Coronary artery (tissue), 2 donors: ENCODE results near the gene MORC2.

Experiments used
- DNase-seq: peaks from one replicate; pipeline ENCODE4 v3.0.0-alpha.2; 2017; ENCODE audit warnings: low spot score
- H3K27ac ChIP-seq, 2 donors: fragments of 200-600 bp; sonication (generic); one replicate each; pipeline ENCODE4 v1.5.1; 2016 to 2019
- H3K4me3 ChIP-seq: fragments of 200-600 bp; sonication (generic); 2 replicates; pipeline ENCODE4 v1.5.1; 2016; ENCODE audit warnings: mild to moderate bottlenecking, moderate library complexity
- CTCF ChIP-seq: fragments of 200-600 bp; sonication (generic); IDR thresholded peaks from one replicate; pipeline ENCODE4 v1.5.1; 2019; ENCODE audit warnings: antibody characterized with exemption

Gene MORC2

GRCh38 chr22:30890686-30891442 lies 77.7 kb downstream of the MORC2 start:
- DNase-seq, result peak; percentile 69
- Histone ChIP-seq H3K4me3 (no peak overlapping the region), H3K27ac (no peak overlapping the region)
- TF ChIP-seq CTCF, result peak; percentile 60

GRCh38 chr22:30889996-30890480 lies 78.5 kb downstream of the MORC2 start:
- DNase-seq, result no peak
- H3K4me3 ChIP-seq, result no peak overlapping the region
- no peak for TF ChIP-seq CTCF
- H3K27ac ChIP-seq, result no peak overlapping the region

GRCh38 chr22:30889268-30889995 lies 79.1 kb downstream of the MORC2 start:
- H3K27ac ChIP-seq, result no peak overlapping the region
- peak; percentile 55 for DNase-seq
- no peak for TF ChIP-seq CTCF

GRCh38 chr22:30887861-30888260 lies 80.7 kb downstream of the MORC2 start:
- Histone ChIP-seq H3K27ac (no peak overlapping the region), H3K4me3 (no peak overlapping the region)
- no peak for TF ChIP-seq CTCF
- no peak for DNase-seq

More at GRCh38 chr22:30889268-30889995, 79.1 kb downstream of the MORC2 start:
- no peak overlapping the region for H3K4me3 ChIP-seq

GRCh38 chr22:30887453-30887852 lies 81.1 kb downstream of the MORC2 start:
- Histone ChIP-seq H3K4me3 (no peak overlapping the region), H3K27ac (no peak overlapping the region)
- DNase-seq, result no peak
- no peak for TF ChIP-seq CTCF

GRCh38 chr22:30885591-30885990 lies 83.0 kb downstream of the MORC2 start:
- Histone ChIP-seq H3K4me3 (no peak overlapping the region), H3K27ac (no peak overlapping the region)
- TF ChIP-seq CTCF, result no peak
- no peak for DNase-seq

- no peak overlapping the region for H3K27ac ChIP-seq
- TF ChIP-seq CTCF, result no peak
- H3K4me3 ChIP-seq, result no peak overlapping the region
- DNase-seq, result no peak
Observed at GRCh38 chr22:30885001-30885366, 83.6 kb downstream of the MORC2 start.
